Endothelial cell of umbilical vein (primary cell): ENCODE results near the gene RHCE.

ENCODE experiments used
- EZH2 ChIP-seq: IDR thresholded peaks from 2 replicates; pipeline ENCODE4 v1.6.1; 2012; ENCODE audit warnings: borderline replicate concordance, low read depth, mild to moderate bottlenecking, moderate library complexity, low read length, inconsistent platforms; ENCODE audit not compliant: severe bottlenecking
- JUN ChIP-seq: IDR thresholded peaks from 2 replicates; pipeline ENCODE4 v1.6.1; 2011; ENCODE audit warnings: borderline replicate concordance, low read depth; ENCODE audit not compliant: insufficient read length, insufficient read depth
- POLR2AphosphoS5 ChIP-seq: IDR thresholded peaks from 2 replicates; pipeline ENCODE4 v1.6.1; 2012; ENCODE audit warnings: low read depth, mild to moderate bottlenecking, control low read depth, low read length, moderate library complexity; ENCODE audit not compliant: insufficient read depth
- TF ChIP-seq, protein P1 (sequence below), 2 donors: IDR thresholded peaks; 1 replicate in 1 of 2; 2 replicates in 1 of 2; pipeline ENCODE4 v1.5.1; 2011; ENCODE audit warnings: low read length in 2 of 2, mild to moderate bottlenecking in 2 of 2, moderate library complexity in 2 of 2, control low read depth in 1 of 2, inconsistent platforms in 1 of 2, low read depth in 1 of 2; ENCODE audit not compliant: insufficient read depth in 1 of 2; ENCODE audit errors: extremely low read depth in 1 of 2

- TF ChIP-seq, protein P1, sequence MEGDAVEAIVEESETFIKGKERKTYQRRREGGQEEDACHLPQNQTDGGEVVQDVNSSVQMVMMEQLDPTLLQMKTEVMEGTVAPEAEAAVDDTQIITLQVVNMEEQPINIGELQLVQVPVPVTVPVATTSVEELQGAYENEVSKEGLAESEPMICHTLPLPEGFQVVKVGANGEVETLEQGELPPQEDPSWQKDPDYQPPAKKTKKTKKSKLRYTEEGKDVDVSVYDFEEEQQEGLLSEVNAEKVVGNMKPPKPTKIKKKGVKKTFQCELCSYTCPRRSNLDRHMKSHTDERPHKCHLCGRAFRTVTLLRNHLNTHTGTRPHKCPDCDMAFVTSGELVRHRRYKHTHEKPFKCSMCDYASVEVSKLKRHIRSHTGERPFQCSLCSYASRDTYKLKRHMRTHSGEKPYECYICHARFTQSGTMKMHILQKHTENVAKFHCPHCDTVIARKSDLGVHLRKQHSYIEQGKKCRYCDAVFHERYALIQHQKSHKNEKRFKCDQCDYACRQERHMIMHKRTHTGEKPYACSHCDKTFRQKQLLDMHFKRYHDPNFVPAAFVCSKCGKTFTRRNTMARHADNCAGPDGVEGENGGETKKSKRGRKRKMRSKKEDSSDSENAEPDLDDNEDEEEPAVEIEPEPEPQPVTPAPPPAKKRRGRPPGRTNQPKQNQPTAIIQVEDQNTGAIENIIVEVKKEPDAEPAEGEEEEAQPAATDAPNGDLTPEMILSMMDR (IDR thresholded peaks at IDR 0.05; ENCODE audit: extremely low read depth in 1 of 2, insufficient read depth in 1 of 2, low read depth in 1 of 2, low read length in 2 of 2): no peak
- TF ChIP-seq JUN: peak; percentile 68
- TF ChIP-seq POLR2AphosphoS5: no peak
- TF ChIP-seq EZH2: no peak
Observed at GRCh38 chr1:25360596-25361581, 59.7 kb downstream of the RHCE start.
